ENCODE results near the gene PLA2R1. TPM values are rescaled to one million over a fixed set of nuclear protein-coding genes. Genes with fewer than 3 reads are reported as not detected.
A peak's percentile ranks its signal among the peaks of the same experiment; 100 is the strongest.

Gene PLA2R1
- total and polyA plus RNA-seq, 10 of the 15 experiments (the other 5 are each of a cell fraction or from before 2014, with no cell fraction given) = 0.01 to 0.05 (median 0.02) TPM; not detected in 6

DNA sequence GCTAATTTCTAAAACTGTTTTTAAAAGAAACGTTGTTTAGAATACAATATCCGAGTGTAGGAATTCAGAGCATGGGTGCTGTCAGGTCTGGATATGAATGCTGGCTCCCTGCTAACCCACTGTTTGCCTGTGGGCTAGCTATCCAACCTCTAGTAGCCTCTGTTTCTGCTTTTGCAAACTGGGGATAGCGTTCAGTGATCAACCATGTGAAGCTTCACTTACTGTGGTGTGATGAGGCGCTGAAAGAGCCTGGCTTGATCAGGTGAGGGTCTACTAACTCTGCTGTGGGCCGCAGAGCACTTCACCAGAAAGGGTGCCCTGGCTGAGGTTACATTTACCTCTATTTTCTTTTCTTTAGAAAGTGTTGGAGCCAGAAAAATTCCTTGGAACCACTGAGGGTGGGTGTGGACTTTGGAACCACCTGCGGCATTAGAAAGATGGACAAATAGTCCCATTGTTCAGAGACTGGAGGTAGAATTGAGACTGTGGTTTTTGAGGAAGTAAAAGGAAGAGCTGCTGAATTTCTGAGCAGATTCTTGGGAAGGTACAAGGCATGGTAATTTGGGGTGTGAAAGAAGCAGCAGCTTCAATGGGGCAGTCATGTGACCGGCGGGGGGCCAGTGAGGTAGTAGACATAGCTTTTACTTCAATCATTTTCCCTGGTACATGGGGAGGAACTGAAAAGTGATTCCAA, 168.1 kb downstream of the PLA2R1 start (continued):
- TF ChIP-seq, protein P1, sequence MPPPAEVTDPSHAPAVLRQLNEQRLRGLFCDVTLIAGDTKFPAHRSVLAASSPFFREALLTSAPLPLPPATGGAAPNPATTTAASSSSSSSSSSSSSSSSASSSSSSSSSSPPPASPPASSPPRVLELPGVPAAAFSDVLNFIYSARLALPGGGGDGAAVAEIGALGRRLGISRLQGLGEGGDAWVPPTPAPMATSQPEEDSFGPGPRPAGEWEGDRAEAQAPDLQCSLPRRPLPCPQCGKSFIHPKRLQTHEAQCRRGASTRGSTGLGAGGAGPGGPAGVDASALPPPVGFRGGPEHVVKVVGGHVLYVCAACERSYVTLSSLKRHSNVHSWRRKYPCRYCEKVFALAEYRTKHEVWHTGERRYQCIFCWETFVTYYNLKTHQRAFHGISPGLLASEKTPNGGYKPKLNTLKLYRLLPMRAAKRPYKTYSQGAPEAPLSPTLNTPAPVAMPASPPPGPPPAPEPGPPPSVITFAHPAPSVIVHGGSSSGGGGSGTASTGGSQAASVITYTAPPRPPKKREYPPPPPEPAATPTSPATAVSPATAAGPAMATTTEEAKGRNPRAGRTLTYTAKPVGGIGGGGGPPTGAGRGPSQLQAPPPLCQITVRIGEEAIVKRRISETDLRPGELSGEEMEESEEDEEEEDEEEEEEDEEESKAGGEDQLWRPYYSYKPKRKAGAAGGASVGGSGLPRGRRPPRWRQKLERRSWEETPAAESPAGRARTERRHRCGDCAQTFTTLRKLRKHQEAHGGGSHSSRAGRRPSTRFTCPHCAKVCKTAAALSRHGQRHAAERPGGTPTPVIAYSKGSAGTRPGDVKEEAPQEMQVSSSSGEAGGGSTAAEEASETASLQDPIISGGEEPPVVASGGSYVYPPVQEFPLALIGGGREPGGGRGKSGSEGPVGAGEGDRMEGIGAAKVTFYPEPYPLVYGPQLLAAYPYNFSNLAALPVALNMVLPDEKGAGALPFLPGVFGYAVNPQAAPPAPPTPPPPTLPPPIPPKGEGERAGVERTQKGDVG (CRISPR knock-in tag; IDR thresholded peaks at IDR 0.05) = no peak
- TF ChIP-seq, protein P2, sequence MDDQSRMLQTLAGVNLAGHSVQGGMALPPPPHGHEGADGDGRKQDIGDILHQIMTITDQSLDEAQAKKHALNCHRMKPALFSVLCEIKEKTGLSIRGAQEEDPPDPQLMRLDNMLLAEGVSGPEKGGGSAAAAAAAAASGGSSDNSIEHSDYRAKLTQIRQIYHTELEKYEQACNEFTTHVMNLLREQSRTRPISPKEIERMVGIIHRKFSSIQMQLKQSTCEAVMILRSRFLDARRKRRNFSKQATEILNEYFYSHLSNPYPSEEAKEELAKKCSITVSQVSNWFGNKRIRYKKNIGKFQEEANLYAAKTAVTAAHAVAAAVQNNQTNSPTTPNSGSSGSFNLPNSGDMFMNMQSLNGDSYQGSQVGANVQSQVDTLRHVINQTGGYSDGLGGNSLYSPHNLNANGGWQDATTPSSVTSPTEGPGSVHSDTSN (IDR thresholded peaks at IDR 0.05; ENCODE audit: insufficient replicate concordance, low read depth, low read length) = no peak
- TF ChIP-seq ESRRA (IDR thresholded peaks at IDR 0.05; ENCODE audit: low read length) (no peak), ETV6 (conservative IDR thresholded peaks at IDR 0.05 in 1 of 2, IDR thresholded peaks at IDR 0.05 in 1 of 2; ENCODE audit: borderline replicate concordance in 1 of 2, low read depth in 1 of 2) (no peak), KDM1A (IDR thresholded peaks at IDR 0.05; ENCODE audit: borderline replicate concordance) (no peak), IKZF1 (conservative IDR thresholded peaks at IDR 0.05) (peak; percentile 26; the same call in 1 of the 2 replicates), SUPT20H (IDR thresholded peaks at IDR 0.05; ENCODE audit: borderline replicate concordance, control insufficient read depth, low read depth, low read length) (no peak), BHLHE40 (IDR thresholded peaks at IDR 0.05; ENCODE audit: borderline replicate concordance in 1 of 2, low read depth in 2 of 2, low read length in 1 of 2) (no peak; a peak in 1 of 4 replicates), ZNF24 (IDR thresholded peaks at IDR 0.05) (no peak), NBN (IDR thresholded peaks at IDR 0.05) (no peak), SREBF1 (IDR thresholded peaks at IDR 0.05; ENCODE audit: low read length) (no peak), TCF3 (IDR thresholded peaks at IDR 0.05; ENCODE audit: borderline replicate concordance, insufficient read depth, low read depth, low read length) (no peak), SP1 (IDR thresholded peaks at IDR 0.05; ENCODE audit: low read depth, low read length) (no peak), RELA (IDR thresholded peaks at IDR 0.05; ENCODE audit: borderline replicate concordance, partially characterized antibody) (no peak), NFYB (IDR thresholded peaks at IDR 0.05; ENCODE audit: insufficient read depth, low read depth, low read length) (0 out of 2 replicates have a peak, but pooled peaks have one; percentile 5)
- TF ChIP-seq, protein P3, sequence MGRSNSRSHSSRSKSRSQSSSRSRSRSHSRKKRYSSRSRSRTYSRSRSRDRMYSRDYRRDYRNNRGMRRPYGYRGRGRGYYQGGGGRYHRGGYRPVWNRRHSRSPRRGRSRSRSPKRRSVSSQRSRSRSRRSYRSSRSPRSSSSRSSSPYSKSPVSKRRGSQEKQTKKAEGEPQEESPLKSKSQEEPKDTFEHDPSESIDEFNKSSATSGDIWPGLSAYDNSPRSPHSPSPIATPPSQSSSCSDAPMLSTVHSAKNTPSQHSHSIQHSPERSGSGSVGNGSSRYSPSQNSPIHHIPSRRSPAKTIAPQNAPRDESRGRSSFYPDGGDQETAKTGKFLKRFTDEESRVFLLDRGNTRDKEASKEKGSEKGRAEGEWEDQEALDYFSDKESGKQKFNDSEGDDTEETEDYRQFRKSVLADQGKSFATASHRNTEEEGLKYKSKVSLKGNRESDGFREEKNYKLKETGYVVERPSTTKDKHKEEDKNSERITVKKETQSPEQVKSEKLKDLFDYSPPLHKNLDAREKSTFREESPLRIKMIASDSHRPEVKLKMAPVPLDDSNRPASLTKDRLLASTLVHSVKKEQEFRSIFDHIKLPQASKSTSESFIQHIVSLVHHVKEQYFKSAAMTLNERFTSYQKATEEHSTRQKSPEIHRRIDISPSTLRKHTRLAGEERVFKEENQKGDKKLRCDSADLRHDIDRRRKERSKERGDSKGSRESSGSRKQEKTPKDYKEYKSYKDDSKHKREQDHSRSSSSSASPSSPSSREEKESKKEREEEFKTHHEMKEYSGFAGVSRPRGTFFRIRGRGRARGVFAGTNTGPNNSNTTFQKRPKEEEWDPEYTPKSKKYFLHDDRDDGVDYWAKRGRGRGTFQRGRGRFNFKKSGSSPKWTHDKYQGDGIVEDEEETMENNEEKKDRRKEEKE (IDR thresholded peaks at IDR 0.05) = no peak
- TF ChIP-seq, protein P4, sequence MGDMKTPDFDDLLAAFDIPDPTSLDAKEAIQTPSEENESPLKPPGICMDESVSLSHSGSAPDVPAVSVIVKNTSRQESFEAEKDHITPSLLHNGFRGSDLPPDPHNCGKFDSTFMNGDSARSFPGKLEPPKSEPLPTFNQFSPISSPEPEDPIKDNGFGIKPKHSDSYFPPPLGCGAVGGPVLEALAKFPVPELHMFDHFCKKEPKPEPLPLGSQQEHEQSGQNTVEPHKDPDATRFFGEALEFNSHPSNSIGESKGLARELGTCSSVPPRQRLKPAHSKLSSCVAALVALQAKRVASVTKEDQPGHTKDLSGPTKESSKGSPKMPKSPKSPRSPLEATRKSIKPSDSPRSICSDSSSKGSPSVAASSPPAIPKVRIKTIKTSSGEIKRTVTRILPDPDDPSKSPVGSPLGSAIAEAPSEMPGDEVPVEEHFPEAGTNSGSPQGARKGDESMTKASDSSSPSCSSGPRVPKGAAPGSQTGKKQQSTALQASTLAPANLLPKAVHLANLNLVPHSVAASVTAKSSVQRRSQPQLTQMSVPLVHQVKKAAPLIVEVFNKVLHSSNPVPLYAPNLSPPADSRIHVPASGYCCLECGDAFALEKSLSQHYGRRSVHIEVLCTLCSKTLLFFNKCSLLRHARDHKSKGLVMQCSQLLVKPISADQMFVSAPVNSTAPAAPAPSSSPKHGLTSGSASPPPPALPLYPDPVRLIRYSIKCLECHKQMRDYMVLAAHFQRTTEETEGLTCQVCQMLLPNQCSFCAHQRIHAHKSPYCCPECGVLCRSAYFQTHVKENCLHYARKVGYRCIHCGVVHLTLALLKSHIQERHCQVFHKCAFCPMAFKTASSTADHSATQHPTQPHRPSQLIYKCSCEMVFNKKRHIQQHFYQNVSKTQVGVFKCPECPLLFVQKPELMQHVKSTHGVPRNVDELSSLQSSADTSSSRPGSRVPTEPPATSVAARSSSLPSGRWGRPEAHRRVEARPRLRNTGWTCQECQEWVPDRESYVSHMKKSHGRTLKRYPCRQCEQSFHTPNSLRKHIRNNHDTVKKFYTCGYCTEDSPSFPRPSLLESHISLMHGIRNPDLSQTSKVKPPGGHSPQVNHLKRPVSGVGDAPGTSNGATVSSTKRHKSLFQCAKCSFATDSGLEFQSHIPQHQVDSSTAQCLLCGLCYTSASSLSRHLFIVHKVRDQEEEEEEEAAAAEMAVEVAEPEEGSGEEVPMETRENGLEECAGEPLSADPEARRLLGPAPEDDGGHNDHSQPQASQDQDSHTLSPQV (IDR thresholded peaks at IDR 0.05) = no peak
